SHP77 (cell line): ENCODE measurements around the gene WASL.
"Not testable (repeated sequence)": the region's sequence is repeated elsewhere in the genome, so short reads cannot be mapped to it uniquely, and the experiment has no call there.

Experiments
- DNase-seq, 2 experiments: peaks; one replicate each; lab custom pipeline; 2025; lab: John Stamatoyannopoulos, UW

Gene WASL

GRCh38 chr7:123748734-123749536, at the start of gene WASL:
WASL (minus strand) TSS chr7:123749003; CDS start chr7:123748734, 269 bp downstream.
- DNase-seq: peak; percentile 80 to 88

GRCh38 chr7:123797673-123798531, 49.1 kb upstream of the WASL start:
- DNase-seq: peak; percentile 22 to 30

GRCh38 chr7:123796568-123796967, 47.8 kb upstream of the WASL start:
- no peak for DNase-seq

GRCh38 chr7:123795917-123796316, 47.1 kb upstream of the WASL start:
- DNase-seq: no peak

- DNase-seq: not testable (repeated sequence)
Measured at GRCh38 chr7:123795116-123795515, 46.3 kb upstream of the WASL start.

- no peak for DNase-seq
Measured at GRCh38 chr7:123792547-123792946, 43.7 kb upstream of the WASL start.

GRCh38 chr7:123791001-123791400, 42.2 kb upstream of the WASL start:
- DNase-seq: no peak

GRCh38 chr7:123789817-123790216, 41.0 kb upstream of the WASL start:
- DNase-seq: no peak

- DNase-seq: no peak
Measured at GRCh38 chr7:123789206-123789784, 40.5 kb upstream of the WASL start.

GRCh38 chr7:123788584-123788983, 39.8 kb upstream of the WASL start:
- no peak for DNase-seq

GRCh38 chr7:123787220-123788007, 38.6 kb upstream of the WASL start:
- no peak for DNase-seq

- DNase-seq: no peak
Measured at GRCh38 chr7:123784263-123784662, 35.5 kb upstream of the WASL start.

- no peak for DNase-seq
Measured at GRCh38 chr7:123783820-123784219, 35.0 kb upstream of the WASL start.

- no peak for DNase-seq
Measured at GRCh38 chr7:123782071-123782798, 33.4 kb upstream of the WASL start.

GRCh38 chr7:123780472-123780871, 31.7 kb upstream of the WASL start:
- not testable (repeated sequence) for DNase-seq

GRCh38 chr7:123774496-123774895, 25.7 kb upstream of the WASL start:
- no peak for DNase-seq

- DNase-seq: no peak
Measured at GRCh38 chr7:123773481-123773880, 24.7 kb upstream of the WASL start.

- no peak for DNase-seq
Measured at GRCh38 chr7:123772652-123773051, 23.8 kb upstream of the WASL start.

GRCh38 chr7:123771846-123772245, 23.0 kb upstream of the WASL start:
- DNase-seq: no peak

- peak in 1 of 2 experiments; percentile 37 for DNase-seq
Measured at GRCh38 chr7:123771256-123771655, 22.5 kb upstream of the WASL start.

GRCh38 chr7:123770378-123770777, 21.6 kb upstream of the WASL start:
- peak in 1 of 2 experiments; percentile 22 for DNase-seq
